ENCODE data around the gene CAMK2D. TPM values are rescaled to one million over a fixed set of nuclear protein-coding genes. Genes with fewer than 3 reads are reported as not detected.

The CAMK2D gene
- polyA plus RNA-seq, 3 donors, result 10.4 to 30.6 (median 19.6) TPM

DNA sequence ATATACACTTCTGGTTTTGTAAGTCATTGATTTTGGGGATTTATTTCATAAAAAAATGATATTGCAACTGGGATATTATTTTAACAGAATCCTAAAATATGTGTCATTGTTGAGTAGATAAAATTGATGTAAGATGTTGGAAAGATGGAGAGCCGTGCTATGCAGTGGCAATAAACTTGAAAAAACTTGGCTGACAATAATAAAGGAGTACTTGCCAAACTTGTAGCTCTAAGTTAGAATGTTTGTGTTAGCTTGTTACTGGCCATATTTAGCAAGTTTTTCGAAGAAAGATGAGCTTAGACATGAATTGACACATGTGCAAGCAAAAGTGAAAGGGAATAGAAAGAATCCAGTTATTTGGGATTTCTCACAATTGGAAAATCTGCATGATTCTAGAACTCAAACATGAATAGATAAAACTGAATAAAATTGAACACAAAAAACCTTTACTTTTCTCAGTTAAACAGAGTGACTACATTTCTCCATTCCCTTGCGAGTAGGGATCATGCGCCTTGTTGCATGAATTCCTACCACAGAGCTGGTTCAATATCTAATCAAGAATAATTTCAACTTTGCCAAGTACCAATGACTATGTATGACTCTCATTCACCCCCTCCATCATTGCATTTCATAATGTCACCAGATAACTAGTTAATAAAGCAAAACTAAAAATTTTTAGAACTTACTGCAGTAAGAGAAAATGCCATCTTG is 327.8 kb downstream of the CAMK2D start:
- Histone ChIP-seq H3K79me2 (ENCODE audit: insufficient read depth, low read length) (no peaks in the 10 kb centered on the region), H4K20me1 (ENCODE audit: insufficient read depth, low read length) (no peaks in the 10 kb centered on the region), H3K36me3 (replicated peaks in 1 of 2; ENCODE audit: control insufficient read depth in 1 of 2, insufficient read depth in 2 of 2, low read length in 2 of 2) (no peaks in the 10 kb centered on the region), H2AFZ (ENCODE audit: insufficient read depth, low read depth, low read length, poor library complexity, severe bottlenecking) (no peak overlapping the region), H3K9me3 (replicated peaks in 1 of 2; ENCODE audit: control insufficient read depth in 1 of 2, insufficient read depth in 1 of 2, low read length in 2 of 2) (peaks cover 4 to 12% of the 10 kb centered on the region in 2 donors), H3K4me3 (replicated peaks in 1 of 3; ENCODE audit: low read depth in 2 of 3, low read length in 3 of 3) (no peak overlapping the region), H3K4me1 (ENCODE audit: control insufficient read depth in 1 of 2, insufficient read depth in 2 of 2, low read length in 2 of 2) (no peaks in the 10 kb centered on the region), H3K4me2 (replicated peaks; ENCODE audit: extremely low read depth, low read length, poor library complexity, severe bottlenecking) (no peak overlapping the region), H3K27me3 (ENCODE audit: control insufficient read depth in 2 of 2, insufficient read depth in 2 of 2, low read length in 2 of 2) (no peaks in the 10 kb centered on the region), H3K9ac (ENCODE audit: insufficient read depth, low read length, poor library complexity, severe bottlenecking) (no peak overlapping the region), H3K27ac (ENCODE audit: low read depth in 1 of 2, low read length in 2 of 2) (no peak overlapping the region)
- Mint-ChIP-seq H3K27me3 (ENCODE audit: low read depth in 3 of 3) (peaks cover 0 to 2% (median 0%) of the 10 kb centered on the region in 3 donors), H3K36me3 (no peaks in the 10 kb centered on the region), H3K4me3 (no peak overlapping the region), H3K9me3 (peaks cover 7 to 26% (median 15%) of the 10 kb centered on the region in 7 donors), H3K27ac (no peak overlapping the region), H3K4me1 (no peaks in the 10 kb centered on the region)
- WGBS (ENCODE audit: insufficient coverage), result 92% methylated on average over 3 of the region's 4 CpGs
- intact Hi-C loops (cut with micrococcal nuclease), result no loop called here
- TF ChIP-seq, protein P1, sequence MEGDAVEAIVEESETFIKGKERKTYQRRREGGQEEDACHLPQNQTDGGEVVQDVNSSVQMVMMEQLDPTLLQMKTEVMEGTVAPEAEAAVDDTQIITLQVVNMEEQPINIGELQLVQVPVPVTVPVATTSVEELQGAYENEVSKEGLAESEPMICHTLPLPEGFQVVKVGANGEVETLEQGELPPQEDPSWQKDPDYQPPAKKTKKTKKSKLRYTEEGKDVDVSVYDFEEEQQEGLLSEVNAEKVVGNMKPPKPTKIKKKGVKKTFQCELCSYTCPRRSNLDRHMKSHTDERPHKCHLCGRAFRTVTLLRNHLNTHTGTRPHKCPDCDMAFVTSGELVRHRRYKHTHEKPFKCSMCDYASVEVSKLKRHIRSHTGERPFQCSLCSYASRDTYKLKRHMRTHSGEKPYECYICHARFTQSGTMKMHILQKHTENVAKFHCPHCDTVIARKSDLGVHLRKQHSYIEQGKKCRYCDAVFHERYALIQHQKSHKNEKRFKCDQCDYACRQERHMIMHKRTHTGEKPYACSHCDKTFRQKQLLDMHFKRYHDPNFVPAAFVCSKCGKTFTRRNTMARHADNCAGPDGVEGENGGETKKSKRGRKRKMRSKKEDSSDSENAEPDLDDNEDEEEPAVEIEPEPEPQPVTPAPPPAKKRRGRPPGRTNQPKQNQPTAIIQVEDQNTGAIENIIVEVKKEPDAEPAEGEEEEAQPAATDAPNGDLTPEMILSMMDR (IDR thresholded peaks at IDR 0.05), result no peak
- DNase-seq, result no peak

DNA sequence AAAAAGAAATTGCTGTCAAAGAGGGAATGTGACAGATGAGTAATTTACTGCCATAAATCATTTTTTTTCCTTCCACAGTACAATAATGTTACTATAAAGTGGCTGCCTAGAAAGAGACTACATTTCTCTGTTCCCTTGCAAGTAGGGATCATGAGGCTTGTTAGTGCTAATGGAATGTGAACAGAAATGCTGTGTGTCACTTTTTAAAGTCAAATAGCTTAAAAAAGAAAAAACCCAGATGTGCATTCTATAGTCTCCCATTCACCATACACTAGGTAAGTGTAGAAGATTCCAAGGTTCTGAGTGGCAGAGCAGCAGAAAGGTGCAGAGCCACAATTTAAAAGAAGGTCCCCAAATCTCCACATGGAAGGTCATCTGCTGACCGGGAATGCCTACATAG is 328.4 kb downstream of the CAMK2D start:
- peaks cover 4 to 12% of the 10 kb centered on the region in 2 donors for H3K9me3 ChIP-seq (replicated peaks in 1 of 2; ENCODE audit: control insufficient read depth in 1 of 2, insufficient read depth in 1 of 2, low read length in 2 of 2)
- intact Hi-C loops (cut with micrococcal nuclease), result no loop called here
- no peak overlapping the region for H3K4me3 ChIP-seq (replicated peaks in 1 of 3; ENCODE audit: low read depth in 2 of 3, low read length in 3 of 3)
- Mint-ChIP-seq H3K4me1 (no peaks in the 10 kb centered on the region), H3K27me3 (ENCODE audit: low read depth in 3 of 3) (peaks cover 0 to 2% (median 0%) of the 10 kb centered on the region in 3 donors), H3K9me3 (peaks cover 7 to 29% (median 17%) of the 10 kb centered on the region in 7 donors), H3K4me3 (no peak overlapping the region), H3K36me3 (no peaks in the 10 kb centered on the region), H3K27ac (no peak overlapping the region)
- no CpG with 5 or more reads among the region's 1 CpG for WGBS (ENCODE audit: insufficient coverage)
- H3K9ac ChIP-seq (ENCODE audit: insufficient read depth, low read length, poor library complexity, severe bottlenecking), result no peak overlapping the region
- H3K4me1 ChIP-seq (ENCODE audit: control insufficient read depth in 1 of 2, insufficient read depth in 2 of 2, low read length in 2 of 2), result no peaks in the 10 kb centered on the region
- no peak overlapping the region for H2AFZ ChIP-seq (ENCODE audit: insufficient read depth, low read depth, low read length, poor library complexity, severe bottlenecking)
- H3K4me2 ChIP-seq (replicated peaks; ENCODE audit: extremely low read depth, low read length, poor library complexity, severe bottlenecking), result no peak overlapping the region
- H4K20me1 ChIP-seq (ENCODE audit: insufficient read depth, low read length), result no peaks in the 10 kb centered on the region
- no peaks in the 10 kb centered on the region for H3K27me3 ChIP-seq (ENCODE audit: control insufficient read depth in 2 of 2, insufficient read depth in 2 of 2, low read length in 2 of 2)
- DNase-seq, result no peak
- H3K27ac ChIP-seq (ENCODE audit: low read depth in 1 of 2, low read length in 2 of 2), result no peak overlapping the region
- TF ChIP-seq, protein P1 (IDR thresholded peaks at IDR 0.05), result no peak
- H3K79me2 ChIP-seq (ENCODE audit: insufficient read depth, low read length), result no peaks in the 10 kb centered on the region
- H3K36me3 ChIP-seq (replicated peaks in 1 of 2; ENCODE audit: control insufficient read depth in 1 of 2, insufficient read depth in 2 of 2, low read length in 2 of 2), result no peaks in the 10 kb centered on the region

All from CD14-positive monocyte (primary cell).